GM23338 (cell line): Measurements from ENCODE around the gene SWT1. TPM values are rescaled to one million over a fixed set of nuclear protein-coding genes. Genes with fewer than 3 reads are reported as not detected.

ENCODE experiments used
- ATAC-seq: fragments of 200-7000 bp; cut with Tn5 transposase; 3 replicates; pipeline ENCODE4 v1.9.1; 2020
- DNase-seq: peaks from one replicate; pipeline ENCODE4 v3.0.0-alpha.2; 2015; ENCODE audit warnings: low spot score
- H2AFZ ChIP-seq: fragments of 200-600 bp; sonication (generic); 2 replicates; pipeline ENCODE4 v1.8.0; 2016; ENCODE audit warnings: antibody characterized with exemption, mild to moderate bottlenecking, moderate library complexity
- H3F3A ChIP-seq: fragments of 200-600 bp; sonication (generic); replicated peaks from 2 replicates; pipeline ENCODE4 v1.8.0; 2017; ENCODE audit warnings: antibody characterized with exemption, mixed run types, low read depth
- H3K27ac ChIP-seq: fragments of 200-600 bp; sonication (generic); 2 replicates; pipeline ENCODE4 v1.6.1; 2016; ENCODE audit warnings: low read depth
- H3K27me3 ChIP-seq: fragments of 200-600 bp; sonication (generic); 2 replicates; pipeline ENCODE4 v1.8.0; 2016; ENCODE audit warnings: mild to moderate bottlenecking, mixed run types, moderate library complexity; ENCODE audit not compliant: insufficient read depth
- H3K36me3 ChIP-seq: fragments of 200-600 bp; sonication (generic); 2 replicates; pipeline ENCODE4 v1.8.0; 2016; ENCODE audit warnings: mild to moderate bottlenecking; ENCODE audit not compliant: insufficient read depth
- H3K4me1 ChIP-seq: fragments of 200-600 bp; sonication (generic); 2 replicates; pipeline ENCODE4 v1.8.0; 2016; ENCODE audit warnings: mild to moderate bottlenecking, moderate library complexity; ENCODE audit not compliant: insufficient read depth
- H3K4me2 ChIP-seq: fragments of 200-600 bp; sonication (generic); 2 replicates; pipeline ENCODE4 v1.7.1; 2017; ENCODE audit warnings: mixed run types
- H3K4me3 ChIP-seq: fragments of 200-600 bp; sonication (generic); 2 replicates; pipeline ENCODE4 v1.6.1; 2016; ENCODE audit warnings: mixed run types
- H3K79me2 ChIP-seq: fragments of 200-600 bp; sonication (generic); replicated peaks from 2 replicates; pipeline ENCODE4 v1.8.0; 2017; ENCODE audit warnings: mild to moderate bottlenecking; ENCODE audit not compliant: insufficient read depth
- H3K9me2 ChIP-seq: fragments of 200-600 bp; sonication (generic); 2 replicates; pipeline ENCODE4 v1.8.0; 2017; ENCODE audit not compliant: insufficient read depth
- H4K20me1 ChIP-seq: fragments of 200-600 bp; sonication (generic); replicated peaks from 2 replicates; pipeline ENCODE4 v1.8.0; 2017; ENCODE audit warnings: mild to moderate bottlenecking; ENCODE audit not compliant: insufficient read depth
- H3K27ac Mint-ChIP-seq: 2 replicates; pipeline ENCODE4 v1.8.0; 2020; ENCODE audit warnings: inconsistent platforms, mild to moderate bottlenecking, moderate library complexity, mixed read lengths
- H3K27me3 Mint-ChIP-seq: 3 replicates; pipeline ENCODE4 v1.8.0; 2022; ENCODE audit warnings: low read depth, mild to moderate bottlenecking, moderate library complexity, mixed read lengths, inconsistent platforms; ENCODE audit not compliant: insufficient read depth, poor library complexity
- H3K36me3 Mint-ChIP-seq: 3 replicates; pipeline ENCODE4 v1.8.0; 2021; ENCODE audit warnings: low read depth, mild to moderate bottlenecking, inconsistent platforms, moderate library complexity, mixed read lengths
- H3K4me1 Mint-ChIP-seq: 3 replicates; pipeline ENCODE4 v1.8.0; 2020; ENCODE audit warnings: mild to moderate bottlenecking, inconsistent platforms, mixed read lengths
- H3K4me3 Mint-ChIP-seq: 3 replicates; pipeline ENCODE4 v1.8.0; 2021; ENCODE audit warnings: moderate library complexity, mild to moderate bottlenecking, inconsistent platforms, mixed read lengths
- H3K9me3 Mint-ChIP-seq: 3 replicates; pipeline ENCODE4 v1.8.0; 2020; ENCODE audit warnings: moderate library complexity, mild to moderate bottlenecking, inconsistent platforms, mixed read lengths
- CREB1 ChIP-seq: fragments of 250-450 bp; sonication (Bioruptor Pico); IDR thresholded peaks from 2 replicates; pipeline ENCODE4 v1.5.0; 2020; ENCODE audit warnings: low read depth, mild to moderate bottlenecking, moderate library complexity
- CTCF ChIP-seq, 2 experiments: fragments of 200-600 bp in 1 of 2; sonication (generic) in 1 of 2; conservative IDR thresholded peaks; 2 replicates each; pipeline versions ENCODE4 v1.5.1 to v1.6.1; 2016 to 2017; ENCODE audit warnings: antibody characterized with exemption in 2 of 2, low read depth in 2 of 2, mild to moderate bottlenecking in 2 of 2, moderate library complexity in 1 of 2
- ETS1 ChIP-seq: IDR thresholded peaks from 2 replicates; pipeline ENCODE4 v1.6.1; 2016; ENCODE audit warnings: antibody characterized with exemption
- EZH2 ChIP-seq: fragments of 200-600 bp; sonication (generic); IDR thresholded peaks from one replicate; pipeline ENCODE4 v1.8.0; 2017; ENCODE audit warnings: antibody characterized with exemption, mild to moderate bottlenecking, low read depth; ENCODE audit not compliant: unreplicated experiment
- NANOG ChIP-seq: IDR thresholded peaks from 2 replicates; pipeline ENCODE4 v1.6.1; 2016; ENCODE audit warnings: antibody characterized with exemption, borderline replicate concordance
- POLR2AphosphoS5 ChIP-seq: IDR thresholded peaks from 2 replicates; pipeline ENCODE4 v1.6.1; 2016; ENCODE audit warnings: antibody characterized with exemption, low read depth
- REST ChIP-seq: IDR thresholded peaks from one replicate; pipeline ENCODE4 v1.6.1; 2018; ENCODE audit warnings: antibody characterized with exemption; ENCODE audit not compliant: unreplicated experiment
- STAT1 ChIP-seq: IDR thresholded peaks from one replicate; pipeline ENCODE4 v1.6.1; 2016; ENCODE audit warnings: antibody characterized with exemption; ENCODE audit not compliant: unreplicated experiment
- ZNF114 ChIP-seq: fragments of 250-450 bp; sonication (Bioruptor Pico); IDR thresholded peaks from 2 replicates; pipeline ENCODE4 v1.5.0; 2020; ENCODE audit warnings: mild to moderate bottlenecking, moderate library complexity
- ZNF462 ChIP-seq: fragments of 250-450 bp; sonication (Bioruptor Pico); IDR thresholded peaks from 2 replicates; pipeline ENCODE4 v1.5.0; 2020; ENCODE audit warnings: mild to moderate bottlenecking, moderate library complexity
- polyA plus RNA-seq: library from polyadenylated mRNA; unstranded; fragments of >200 nt; fragmentation: Nextera tagmentation; extraction: Ambion mirVana; gene quantifications from 2 replicates; pipeline ENCODE4 v1.2.1, GENCODE V29; 2016
- total RNA-seq: library from RNA; depleted of rRNA; stranded (reverse); fragments of >200 nt; shearing (Covaris generic); gene quantifications from 2 replicates; pipeline ENCODE4 v1.2.3, GENCODE V29; 2014

Gene SWT1
- total and polyA plus RNA-seq, 2 experiments from 2014 or later, result 3.6 to 5.7 TPM

- peaks cover 10% of the 10 kb centered on the region for H3K27me3 Mint-ChIP-seq
- peak within 1 kb of the TSS; percentile 98 for H3K27ac Mint-ChIP-seq
- peaks cover 33% of the 10 kb centered on the region for H3K4me1 Mint-ChIP-seq
- peaks cover 54% of the 10 kb centered on the region for H3K79me2 ChIP-seq
- peak within 1 kb of the TSS; percentile 94 for H2AFZ ChIP-seq
- H3K4me3 Mint-ChIP-seq, result peak within 1 kb of the TSS; percentile 97
- H3K4me3 ChIP-seq, result peak within 1 kb of the TSS; percentile 90
- no peaks in the 10 kb centered on the region; the same call in 1 of the 2 replicates for H3K36me3 ChIP-seq
- ATAC-seq (peak; percentile 88), DNase-seq (peak; percentile 98)
- 0 out of 2 replicates have a peak, but pooled peaks cover 6% of the 10 kb centered on the region for H3F3A ChIP-seq
- no peaks in the 10 kb centered on the region for H3K27me3 ChIP-seq
- H4K20me1 ChIP-seq, result peaks cover 13% of the 10 kb centered on the region; the same call in 1 of the 2 replicates
- H3K4me2 ChIP-seq, result peak within 1 kb of the TSS; percentile 90
- H3K4me1 ChIP-seq, result peaks cover 31% of the 10 kb centered on the region
- no peaks in the 10 kb centered on the region for H3K9me2 ChIP-seq
- peaks cover 13% of the 10 kb centered on the region for H3K9me3 Mint-ChIP-seq
- peaks cover 30% of the 10 kb centered on the region for H3K36me3 Mint-ChIP-seq
- H3K27ac ChIP-seq, result peak within 1 kb of the TSS; percentile 98
- TF ChIP-seq STAT1 (no peak), CREB1 (CRISPR knock-in tag) (peak; percentile 77), REST (peak; percentile 6), POLR2AphosphoS5 (peak; percentile 84), NANOG (no peak), ZNF462 (CRISPR knock-in tag) (peak; percentile 37; the same call in 1 of the 2 replicates), ZNF114 (CRISPR knock-in tag) (0 out of 2 replicates have a peak, but pooled peaks have one; percentile 39), ETS1 (peak; percentile 28; the same call in 1 of the 2 replicates), EZH2 (no peak), CTCF (conservative IDR thresholded peaks at IDR 0.05; ENCODE audit: low read depth in 2 of 2) (peak; percentile 20 to 81; a peak in 2 of 4 replicates)
Measured at GRCh38 chr1:185317034-185317885, 160.3 kb downstream of the SWT1 start, which contains the start of gene IVNS1ABP. Gene IVNS1ABP (minus strand): TSS chr1:185317243. CDS start chr1:185309493, 7,750 bp downstream.
